Keratinocyte (primary cell): ENCODE results near the gene KYNU. TPM values are rescaled to one million over a fixed set of nuclear protein-coding genes. Genes with fewer than 3 reads are reported as not detected.

Experiments
- DNase-seq: peaks from one replicate; pipeline ENCODE4 v3.0.0-alpha.2; 2011; ENCODE audit warnings: low read depth, missing footprints, low spot score
- FAIRE-seq: peaks from 2 replicates; lab custom pipeline; 2011; peaks lifted over from hg19 to GRCh38; lab: Jason Lieb, UNC
- H2AFZ ChIP-seq: 2 replicates; pipeline ENCODE4 v1.6.0; 2012; ENCODE audit warnings: low read length, control low read depth, inconsistent platforms; ENCODE audit not compliant: control insufficient read depth
- H3K27ac ChIP-seq: 2 replicates; pipeline ENCODE4 v1.5.1; 2011; ENCODE audit warnings: low read length; ENCODE audit not compliant: control insufficient read depth, insufficient read depth
- H3K27me3 ChIP-seq: 3 replicates; pipeline ENCODE4 v1.6.0; 2011; ENCODE audit warnings: low read length; ENCODE audit not compliant: control insufficient read depth, insufficient read depth; ENCODE audit errors: extremely low read depth
- H3K36me3 ChIP-seq, 2 experiments: 2 replicates in 1 of 2; 3 replicates in 1 of 2; pipeline ENCODE4 v1.5.1; 2011; ENCODE audit warnings: low read length in 2 of 2, mild to moderate bottlenecking in 1 of 2; ENCODE audit not compliant: control insufficient read depth in 2 of 2, insufficient read depth in 2 of 2; ENCODE audit errors: extremely low read depth in 1 of 2
- H3K4me1 ChIP-seq: 3 replicates; pipeline ENCODE4 v1.5.1; 2011; ENCODE audit warnings: low read length; ENCODE audit not compliant: control insufficient read depth, insufficient read depth; ENCODE audit errors: extremely low read depth
- H3K4me2 ChIP-seq: 3 replicates; pipeline ENCODE4 v1.6.0; 2011; ENCODE audit warnings: low read depth, low read length; ENCODE audit not compliant: control insufficient read depth, insufficient read depth; ENCODE audit errors: extremely low read depth
- H3K4me3 ChIP-seq, 3 experiments: fragments of 200-600 bp in 1 of 3; sonication (generic) in 1 of 3; 2 replicates in 2 of 3; 3 replicates in 1 of 3; pipeline ENCODE4 v1.5.1; 2011 to 2016; ENCODE audit warnings: low read length in 3 of 3, mild to moderate bottlenecking in 3 of 3, control low read depth in 2 of 3, inconsistent platforms in 1 of 3, low read depth in 1 of 3, mixed read lengths in 1 of 3, mixed run types in 1 of 3, moderate library complexity in 1 of 3; ENCODE audit not compliant: control insufficient read depth in 2 of 3, insufficient read depth in 2 of 3; ENCODE audit errors: extremely low read depth in 1 of 3
- H3K79me2 ChIP-seq: 2 replicates; pipeline ENCODE4 v1.6.0; 2012; ENCODE audit warnings: low read length; ENCODE audit not compliant: control insufficient read depth, insufficient read depth
- H3K9ac ChIP-seq: 3 replicates; pipeline ENCODE4 v1.6.0; 2011; ENCODE audit warnings: low read length; ENCODE audit not compliant: control insufficient read depth, insufficient read depth; ENCODE audit errors: extremely low read depth
- H3K9me1 ChIP-seq: 3 replicates; pipeline ENCODE4 v1.6.0; 2011; ENCODE audit warnings: low read length; ENCODE audit not compliant: control insufficient read depth, insufficient read depth; ENCODE audit errors: extremely low read depth
- H3K9me3 ChIP-seq: 2 replicates; pipeline ENCODE4 v1.5.1; 2012; ENCODE audit warnings: low read depth, low read length; ENCODE audit not compliant: control insufficient read depth
- H4K20me1 ChIP-seq: 3 replicates; pipeline ENCODE4 v1.6.0; 2011; ENCODE audit warnings: low read length; ENCODE audit not compliant: control insufficient read depth, insufficient read depth; ENCODE audit errors: extremely low read depth
- EZH2 ChIP-seq: IDR thresholded peaks from one replicate; pipeline ENCODE4 v1.6.1; 2012; ENCODE audit warnings: inconsistent platforms, mild to moderate bottlenecking, low read length, moderate library complexity
- dilution Hi-C: fragments of 300-500 bp; cut with MboI; formaldehyde crosslinking; loops from one replicate; pipeline ENCODE4 v1.7.0; 2020; ENCODE audit warnings: low sequenced_read_pairs; ENCODE audit not compliant: extremely low pct_ligation_motif_present
- polyA plus RNA-seq, 5 experiments: library from polyadenylated mRNA; depleted of rRNA in 3 of 5; stranded (reverse) in 3 of 5; stranded (forward) in 1 of 5; unstranded in 1 of 5; fragments of >200 nt; gene quantifications; 1 replicate in 1 of 5; 2 replicates in 3 of 5; 3 replicates in 1 of 5; pipeline versions ENCODE4 v1.2.1 to v1.2.3, GENCODE V29; 2011 to 2012; ENCODE audit warnings: missing spikeins in 2 of 5, low read depth in 1 of 5, low replicate concordance in 1 of 5
- TF ChIP-seq, protein P1 (sequence below), 3 experiments: IDR thresholded peaks in 1 of 3; conservative IDR thresholded peaks in 1 of 3; optimal IDR thresholded peaks in 1 of 3; 2 replicates in 2 of 3; 3 replicates in 1 of 3; pipeline versions ENCODE3 to v1.5.1; 2011; ENCODE audit warnings: low read length in 3 of 3, mild to moderate bottlenecking in 3 of 3, moderate library complexity in 2 of 3, control low read depth in 1 of 3, inconsistent platforms in 1 of 3; ENCODE audit not compliant: insufficient read depth in 2 of 3; ENCODE audit errors: extremely low read depth in 1 of 3

The KYNU gene
- polyA plus RNA-seq, 1 donor (not counting 4 experiments of a cell fraction or from before 2014, with no cell fraction given): 3.9 TPM

DNA sequence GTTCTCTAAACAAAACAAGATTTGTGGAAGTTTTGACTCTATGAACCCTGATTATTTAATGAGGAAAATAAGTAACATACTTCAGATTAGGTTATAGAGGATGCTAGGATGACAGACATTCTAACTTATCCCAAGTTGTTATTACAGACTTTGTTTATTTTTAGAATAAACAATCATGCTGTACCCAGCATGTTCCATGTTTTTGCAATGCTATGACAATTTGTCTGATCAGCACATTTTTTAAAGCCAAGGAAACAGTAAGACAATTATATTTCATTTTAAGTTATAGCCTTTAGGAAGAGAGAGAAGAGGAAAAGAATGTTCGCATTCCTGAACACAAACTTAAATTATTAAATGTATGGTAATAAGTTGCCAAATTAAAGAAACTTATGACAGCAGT is 119.8 kb downstream of the KYNU start:
- Histone ChIP-seq H3K4me1 (no peaks in the 10 kb centered on the region), H3K4me2 (no peak overlapping the region), H4K20me1 (no peaks in the 10 kb centered on the region), H3K27ac (no peak overlapping the region), H3K79me2 (no peaks in the 10 kb centered on the region), H3K9me3 (no peaks in the 10 kb centered on the region), H3K27me3 (peaks cover 4% of the 10 kb centered on the region), H3K4me3 (no peak overlapping the region), H2AFZ (no peak overlapping the region), H3K9me1 (no peaks in the 10 kb centered on the region), H3K9ac (no peak overlapping the region), H3K36me3 (no peaks in the 10 kb centered on the region)
- TF ChIP-seq, protein P1, sequence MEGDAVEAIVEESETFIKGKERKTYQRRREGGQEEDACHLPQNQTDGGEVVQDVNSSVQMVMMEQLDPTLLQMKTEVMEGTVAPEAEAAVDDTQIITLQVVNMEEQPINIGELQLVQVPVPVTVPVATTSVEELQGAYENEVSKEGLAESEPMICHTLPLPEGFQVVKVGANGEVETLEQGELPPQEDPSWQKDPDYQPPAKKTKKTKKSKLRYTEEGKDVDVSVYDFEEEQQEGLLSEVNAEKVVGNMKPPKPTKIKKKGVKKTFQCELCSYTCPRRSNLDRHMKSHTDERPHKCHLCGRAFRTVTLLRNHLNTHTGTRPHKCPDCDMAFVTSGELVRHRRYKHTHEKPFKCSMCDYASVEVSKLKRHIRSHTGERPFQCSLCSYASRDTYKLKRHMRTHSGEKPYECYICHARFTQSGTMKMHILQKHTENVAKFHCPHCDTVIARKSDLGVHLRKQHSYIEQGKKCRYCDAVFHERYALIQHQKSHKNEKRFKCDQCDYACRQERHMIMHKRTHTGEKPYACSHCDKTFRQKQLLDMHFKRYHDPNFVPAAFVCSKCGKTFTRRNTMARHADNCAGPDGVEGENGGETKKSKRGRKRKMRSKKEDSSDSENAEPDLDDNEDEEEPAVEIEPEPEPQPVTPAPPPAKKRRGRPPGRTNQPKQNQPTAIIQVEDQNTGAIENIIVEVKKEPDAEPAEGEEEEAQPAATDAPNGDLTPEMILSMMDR (optimal IDR thresholded peaks at IDR 0.05 in 1 of 3, IDR thresholded peaks at IDR 0.05 in 1 of 3, conservative IDR thresholded peaks at IDR 0.05 in 1 of 3; ENCODE audit: extremely low read depth in 1 of 3, insufficient read depth in 2 of 3, low read length in 3 of 3): no peak
- no peak for TF ChIP-seq EZH2
- no peak for DNase-seq
- dilution Hi-C loops: no loop called here
- FAIRE-seq: no peak

DNA sequence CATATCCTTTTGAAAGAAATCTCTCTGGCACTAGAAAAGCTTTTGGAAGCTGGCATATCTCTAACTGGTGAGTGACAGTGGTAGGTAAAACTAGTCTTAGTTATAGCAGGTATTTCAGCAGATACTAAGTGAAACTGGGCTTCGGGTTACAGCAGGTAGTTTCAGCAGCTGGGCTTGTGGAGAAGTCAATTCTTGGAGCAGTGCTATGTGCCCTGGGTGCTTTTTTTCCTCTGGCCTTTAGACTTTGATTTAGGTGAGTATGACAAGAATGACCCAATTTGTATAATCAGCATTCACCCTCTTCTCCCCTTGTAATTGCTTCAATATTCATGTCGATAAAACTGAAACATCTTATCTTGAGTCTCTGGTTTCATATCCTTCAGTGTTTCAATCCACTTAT is 123.1 kb downstream of the KYNU start:
- dilution Hi-C loops: no loop called here
- H3K27me3 ChIP-seq: peaks cover 4% of the 10 kb centered on the region
- no peaks in the 10 kb centered on the region for H3K79me2 ChIP-seq
- H3K27ac ChIP-seq: no peak overlapping the region
- no peaks in the 10 kb centered on the region for H3K9me1 ChIP-seq
- no peak for DNase-seq
- no peaks in the 10 kb centered on the region for H3K4me1 ChIP-seq
- H3K4me2 ChIP-seq: no peak overlapping the region
- no peak overlapping the region for H3K4me3 ChIP-seq
- TF ChIP-seq EZH2: no peak
- TF ChIP-seq, protein P1 (optimal IDR thresholded peaks at IDR 0.05 in 1 of 3, IDR thresholded peaks at IDR 0.05 in 1 of 3, conservative IDR thresholded peaks at IDR 0.05 in 1 of 3; ENCODE audit: extremely low read depth in 1 of 3, insufficient read depth in 2 of 3, low read length in 3 of 3): no peak
- H2AFZ ChIP-seq: no peak overlapping the region
- no peaks in the 10 kb centered on the region for H4K20me1 ChIP-seq
- FAIRE-seq: no peak
- no peaks in the 10 kb centered on the region for H3K36me3 ChIP-seq
- H3K9me3 ChIP-seq: no peaks in the 10 kb centered on the region
- H3K9ac ChIP-seq: no peak overlapping the region
